GM23338 (cell line): ENCODE measurements around the gene STOM. TPM values are rescaled to one million over a fixed set of nuclear protein-coding genes. Genes with fewer than 3 reads are reported as not detected.
A peak's percentile ranks its signal among the peaks of the same experiment; 100 is the strongest.

ENCODE experiments used
- ATAC-seq: fragments of 200-7000 bp; cut with Tn5 transposase; 3 replicates; pipeline ENCODE4 v1.9.1; 2020
- DNase-seq: peaks from one replicate; pipeline ENCODE4 v3.0.0-alpha.2; 2015; ENCODE audit warnings: low spot score
- H2AFZ ChIP-seq: fragments of 200-600 bp; sonication (generic); 2 replicates; pipeline ENCODE4 v1.8.0; 2016; ENCODE audit warnings: antibody characterized with exemption, mild to moderate bottlenecking, moderate library complexity
- H3F3A ChIP-seq: fragments of 200-600 bp; sonication (generic); replicated peaks from 2 replicates; pipeline ENCODE4 v1.8.0; 2017; ENCODE audit warnings: antibody characterized with exemption, mixed run types, low read depth
- H3K27ac ChIP-seq: fragments of 200-600 bp; sonication (generic); 2 replicates; pipeline ENCODE4 v1.6.1; 2016; ENCODE audit warnings: low read depth
- H3K27me3 ChIP-seq: fragments of 200-600 bp; sonication (generic); 2 replicates; pipeline ENCODE4 v1.8.0; 2016; ENCODE audit warnings: mild to moderate bottlenecking, mixed run types, moderate library complexity; ENCODE audit not compliant: insufficient read depth
- H3K36me3 ChIP-seq: fragments of 200-600 bp; sonication (generic); 2 replicates; pipeline ENCODE4 v1.8.0; 2016; ENCODE audit warnings: mild to moderate bottlenecking; ENCODE audit not compliant: insufficient read depth
- H3K4me1 ChIP-seq: fragments of 200-600 bp; sonication (generic); 2 replicates; pipeline ENCODE4 v1.8.0; 2016; ENCODE audit warnings: mild to moderate bottlenecking, moderate library complexity; ENCODE audit not compliant: insufficient read depth
- H3K4me2 ChIP-seq: fragments of 200-600 bp; sonication (generic); 2 replicates; pipeline ENCODE4 v1.7.1; 2017; ENCODE audit warnings: mixed run types
- H3K4me3 ChIP-seq: fragments of 200-600 bp; sonication (generic); 2 replicates; pipeline ENCODE4 v1.6.1; 2016; ENCODE audit warnings: mixed run types
- H3K79me2 ChIP-seq: fragments of 200-600 bp; sonication (generic); replicated peaks from 2 replicates; pipeline ENCODE4 v1.8.0; 2017; ENCODE audit warnings: mild to moderate bottlenecking; ENCODE audit not compliant: insufficient read depth
- H3K9me2 ChIP-seq: fragments of 200-600 bp; sonication (generic); 2 replicates; pipeline ENCODE4 v1.8.0; 2017; ENCODE audit not compliant: insufficient read depth
- H4K20me1 ChIP-seq: fragments of 200-600 bp; sonication (generic); replicated peaks from 2 replicates; pipeline ENCODE4 v1.8.0; 2017; ENCODE audit warnings: mild to moderate bottlenecking; ENCODE audit not compliant: insufficient read depth
- H3K27ac Mint-ChIP-seq: 2 replicates; pipeline ENCODE4 v1.8.0; 2020; ENCODE audit warnings: inconsistent platforms, mild to moderate bottlenecking, moderate library complexity, mixed read lengths
- H3K27me3 Mint-ChIP-seq: 3 replicates; pipeline ENCODE4 v1.8.0; 2022; ENCODE audit warnings: low read depth, mild to moderate bottlenecking, moderate library complexity, mixed read lengths, inconsistent platforms; ENCODE audit not compliant: insufficient read depth, poor library complexity
- H3K36me3 Mint-ChIP-seq: 3 replicates; pipeline ENCODE4 v1.8.0; 2021; ENCODE audit warnings: low read depth, mild to moderate bottlenecking, inconsistent platforms, moderate library complexity, mixed read lengths
- H3K4me1 Mint-ChIP-seq: 3 replicates; pipeline ENCODE4 v1.8.0; 2020; ENCODE audit warnings: mild to moderate bottlenecking, inconsistent platforms, mixed read lengths
- H3K4me3 Mint-ChIP-seq: 3 replicates; pipeline ENCODE4 v1.8.0; 2021; ENCODE audit warnings: moderate library complexity, mild to moderate bottlenecking, inconsistent platforms, mixed read lengths
- H3K9me3 Mint-ChIP-seq: 3 replicates; pipeline ENCODE4 v1.8.0; 2020; ENCODE audit warnings: moderate library complexity, mild to moderate bottlenecking, inconsistent platforms, mixed read lengths
- CREB1 ChIP-seq: fragments of 250-450 bp; sonication (Bioruptor Pico); IDR thresholded peaks from 2 replicates; pipeline ENCODE4 v1.5.0; 2020; ENCODE audit warnings: low read depth, mild to moderate bottlenecking, moderate library complexity
- CTCF ChIP-seq, 2 experiments: fragments of 200-600 bp in 1 of 2; sonication (generic) in 1 of 2; conservative IDR thresholded peaks; 2 replicates each; pipeline versions ENCODE4 v1.5.1 to v1.6.1; 2016 to 2017; ENCODE audit warnings: antibody characterized with exemption in 2 of 2, low read depth in 2 of 2, mild to moderate bottlenecking in 2 of 2, moderate library complexity in 1 of 2
- ETS1 ChIP-seq: IDR thresholded peaks from 2 replicates; pipeline ENCODE4 v1.6.1; 2016; ENCODE audit warnings: antibody characterized with exemption
- EZH2 ChIP-seq: fragments of 200-600 bp; sonication (generic); IDR thresholded peaks from one replicate; pipeline ENCODE4 v1.8.0; 2017; ENCODE audit warnings: antibody characterized with exemption, mild to moderate bottlenecking, low read depth; ENCODE audit not compliant: unreplicated experiment
- EZH2phosphoT487 ChIP-seq: fragments of 200-600 bp; sonication (generic); IDR thresholded peaks from one replicate; pipeline ENCODE4 v1.8.1; 2018; ENCODE audit warnings: antibody characterized with exemption; ENCODE audit not compliant: unreplicated experiment
- JUNB ChIP-seq: IDR thresholded peaks from one replicate; pipeline ENCODE4 v1.6.1; 2016; ENCODE audit warnings: antibody characterized with exemption; ENCODE audit not compliant: unreplicated experiment
- POLR2AphosphoS5 ChIP-seq: IDR thresholded peaks from 2 replicates; pipeline ENCODE4 v1.6.1; 2016; ENCODE audit warnings: antibody characterized with exemption, low read depth
- REST ChIP-seq: IDR thresholded peaks from one replicate; pipeline ENCODE4 v1.6.1; 2018; ENCODE audit warnings: antibody characterized with exemption; ENCODE audit not compliant: unreplicated experiment
- ZNF114 ChIP-seq: fragments of 250-450 bp; sonication (Bioruptor Pico); IDR thresholded peaks from 2 replicates; pipeline ENCODE4 v1.5.0; 2020; ENCODE audit warnings: mild to moderate bottlenecking, moderate library complexity
- ZNF331 ChIP-seq: fragments of 250-450 bp; sonication (Bioruptor Pico); IDR thresholded peaks from 2 replicates; pipeline ENCODE4 v1.5.0; 2020; ENCODE audit warnings: low read depth, mild to moderate bottlenecking, moderate library complexity
- polyA plus RNA-seq: library from polyadenylated mRNA; unstranded; fragments of >200 nt; fragmentation: Nextera tagmentation; extraction: Ambion mirVana; gene quantifications from 2 replicates; pipeline ENCODE4 v1.2.1, GENCODE V29; 2016
- total RNA-seq: library from RNA; depleted of rRNA; stranded (reverse); fragments of >200 nt; shearing (Covaris generic); gene quantifications from 2 replicates; pipeline ENCODE4 v1.2.3, GENCODE V29; 2014

The STOM gene
- total and polyA plus RNA-seq, 2 experiments from 2014 or later, result 29.4 to 51.1 TPM

GRCh38 chr9:121298689-121299466, 71.2 kb downstream of the STOM start (continued):
- TF ChIP-seq REST (no peak), ZNF331 (no peak), ETS1 (no peak), ZNF114 (no peak), CREB1 (CRISPR knock-in tag) (no peak), POLR2AphosphoS5 (no peak), JUNB (no peak), EZH2phosphoT487 (no peak)

GRCh38 chr9:121298016-121298538, 72.0 kb downstream of the STOM start:
- Histone ChIP-seq H3K4me3 (0 out of 2 replicates have a peak overlapping the region, but pooled peaks have one; percentile 10), H4K20me1 (no peaks in the 10 kb centered on the region; the same call in 1 of the 2 replicates), H3K9me2 (no peaks in the 10 kb centered on the region), H3K79me2 (no peaks in the 10 kb centered on the region), H3F3A (0 out of 2 replicates have a peak, but pooled peaks cover 8% of the 10 kb centered on the region), H2AFZ (no peak overlapping the region), H3K4me2 (peak overlapping the region; percentile 94), H3K4me1 (peaks cover 16% of the 10 kb centered on the region), H3K27ac (no peak overlapping the region), H3K27me3 (peaks cover 26% of the 10 kb centered on the region), H3K36me3 (no peaks in the 10 kb centered on the region)
- DNase-seq (peak; percentile 25), ATAC-seq (peak; percentile 12)
- no peaks in the 10 kb centered on the region for H3K9me3 Mint-ChIP-seq
- peaks cover 7% of the 10 kb centered on the region; the same call in 1 of the 3 replicates for H3K36me3 Mint-ChIP-seq
- H3K4me1 Mint-ChIP-seq, result peaks cover 25% of the 10 kb centered on the region
- peak in 1 of 2 experiments; percentile 18; a peak in 2 of 4 replicates for TF ChIP-seq CTCF (conservative IDR thresholded peaks at IDR 0.05; ENCODE audit: low read depth in 2 of 2)
- no peak for TF ChIP-seq EZH2
- H3K27me3 Mint-ChIP-seq, result peaks cover 14% of the 10 kb centered on the region
- H3K4me3 Mint-ChIP-seq, result no peak overlapping the region
- H3K27ac Mint-ChIP-seq, result no peak overlapping the region
